Skeletal muscle satellite cell (primary cell): Measurements from ENCODE around the gene CYP2E1. TPM values are rescaled to one million over a fixed set of nuclear protein-coding genes. Genes with fewer than 3 reads are reported as not detected.
"Not testable (repeated sequence)": the region's sequence is repeated elsewhere in the genome, so short reads cannot be mapped to it uniquely, and the experiment has no call there.

ENCODE experiments used
- H3K27me3 ChIP-seq: 2 replicates; pipeline ENCODE4 v1.7.0; 2013; ENCODE audit warnings: low read length; ENCODE audit not compliant: control insufficient read depth, insufficient read depth
- H3K36me3 ChIP-seq: 2 replicates; pipeline ENCODE4 v1.7.0; 2013; ENCODE audit warnings: mild to moderate bottlenecking, control low read depth, low read length; ENCODE audit not compliant: insufficient read depth
- H3K4me1 ChIP-seq: 2 replicates; pipeline ENCODE4 v1.7.0; 2013; ENCODE audit warnings: low read length; ENCODE audit not compliant: control insufficient read depth, insufficient read depth
- H3K4me2 ChIP-seq: 2 replicates; pipeline ENCODE4 v1.7.0; 2013; ENCODE audit warnings: mild to moderate bottlenecking, low read length
- H3K4me3 ChIP-seq: 2 replicates; pipeline ENCODE4 v1.7.0; 2013; ENCODE audit warnings: low read length
- H3K9ac ChIP-seq: 2 replicates; pipeline ENCODE4 v1.7.0; 2013; ENCODE audit warnings: mild to moderate bottlenecking, low read depth, low read length, moderate library complexity
- H3K9me3 ChIP-seq: replicated peaks from 2 replicates; pipeline ENCODE4 v1.7.0; 2013; ENCODE audit warnings: mild to moderate bottlenecking, control low read depth, low read length
- total RNA-seq: library from RNA; depleted of rRNA; stranded (reverse); fragments of >200 nt; gene quantifications from 2 replicates; pipeline ENCODE4 v1.2.3, GENCODE V29; 2012; rRNA removed

The CYP2E1 gene
- not detected in 2 replicates for total RNA-seq

GRCh38 chr10:133526957-133527588 lies at the start of gene CYP2E1:
Gene CYP2E1 (plus strand): TSS chr10:133527363. CDS start chr10:133527396, 33 bp downstream.
- peak within 1 kb of the TSS; percentile 11 for H3K4me3 ChIP-seq
- no peaks in the 10 kb centered on the region for H3K4me1 ChIP-seq
- H3K9ac ChIP-seq, result no peak within 1 kb of the TSS
- no peaks in the 10 kb centered on the region for H3K9me3 ChIP-seq
- H3K27me3 ChIP-seq, result peaks cover 59% of the 10 kb centered on the region
- peak within 1 kb of the TSS; percentile 41 for H3K4me2 ChIP-seq
- H3K36me3 ChIP-seq, result no peaks in the 10 kb centered on the region

- Histone ChIP-seq H3K9me3 (peaks cover 5% of the 10 kb centered on the region), H3K4me3 (no peak overlapping the region), H3K9ac (no peak overlapping the region), H3K4me1 (no peaks in the 10 kb centered on the region), H3K27me3 (no peaks in the 10 kb centered on the region), H3K36me3 (no peaks in the 10 kb centered on the region), H3K4me2 (no peak overlapping the region)
Measured at GRCh38 chr10:133481086-133481643, 46.0 kb upstream of the CYP2E1 start.

- Histone ChIP-seq H3K27me3 (no peaks in the 10 kb centered on the region), H3K4me2 (no peak overlapping the region), H3K4me3 (no peak overlapping the region), H3K36me3 (no peaks in the 10 kb centered on the region), H3K9me3 (peaks cover 5% of the 10 kb centered on the region), H3K4me1 (no peaks in the 10 kb centered on the region), H3K9ac (no peak overlapping the region)
Measured at GRCh38 chr10:133481657-133482056, 45.5 kb upstream of the CYP2E1 start.

GRCh38 chr10:133484818-133485217 lies 42.3 kb upstream of the CYP2E1 start:
- H3K9me3 ChIP-seq, result peaks cover 5% of the 10 kb centered on the region

GRCh38 chr10:133487085-133487484 lies 40.1 kb upstream of the CYP2E1 start:
- Histone ChIP-seq H3K4me3 (no peak overlapping the region), H3K36me3 (no peaks in the 10 kb centered on the region), H3K9me3 (peaks cover 5% of the 10 kb centered on the region), H3K4me1 (no peaks in the 10 kb centered on the region), H3K4me2 (no peak overlapping the region), H3K27me3 (no peaks in the 10 kb centered on the region), H3K9ac (no peak overlapping the region)

More at GRCh38 chr10:133484818-133485217, 42.3 kb upstream of the CYP2E1 start:
- Histone ChIP-seq H3K27me3 (no peaks in the 10 kb centered on the region), H3K36me3 (no peaks in the 10 kb centered on the region), H3K4me3 (no peak overlapping the region), H3K4me1 (no peaks in the 10 kb centered on the region), H3K9ac (no peak overlapping the region), H3K4me2 (no peak overlapping the region)

- no peak overlapping the region for H3K4me3 ChIP-seq
- peaks cover 5% of the 10 kb centered on the region for H3K9me3 ChIP-seq
- no peaks in the 10 kb centered on the region for H3K36me3 ChIP-seq
- H3K4me1 ChIP-seq, result no peaks in the 10 kb centered on the region
- H3K4me2 ChIP-seq, result no peak overlapping the region
- H3K27me3 ChIP-seq, result no peaks in the 10 kb centered on the region
- no peak overlapping the region for H3K9ac ChIP-seq
Measured at GRCh38 chr10:133488354-133488753, 38.8 kb upstream of the CYP2E1 start.

- peaks cover 3% of the 10 kb centered on the region for H3K9me3 ChIP-seq
- H3K27me3 ChIP-seq, result no peaks in the 10 kb centered on the region
- H3K4me3 ChIP-seq, result no peak overlapping the region
- H3K4me2 ChIP-seq, result no peak overlapping the region
- no peaks in the 10 kb centered on the region for H3K36me3 ChIP-seq
- no peak overlapping the region for H3K9ac ChIP-seq
- H3K4me1 ChIP-seq, result no peaks in the 10 kb centered on the region
Measured at GRCh38 chr10:133489816-133490588, 37.2 kb upstream of the CYP2E1 start.

GRCh38 chr10:133493562-133493961 lies 33.6 kb upstream of the CYP2E1 start:
- H3K4me1 ChIP-seq, H3K9me3 ChIP-seq, H3K27me3 ChIP-seq, H3K9ac ChIP-seq, H3K4me3 ChIP-seq, H3K4me2 ChIP-seq, H3K36me3 ChIP-seq: not testable (repeated sequence)

GRCh38 chr10:133497363-133497762 lies 29.8 kb upstream of the CYP2E1 start:
- not testable (repeated sequence) for H3K36me3 ChIP-seq, H3K9ac ChIP-seq, H3K9me3 ChIP-seq, H3K4me3 ChIP-seq, H3K4me2 ChIP-seq, H3K4me1 ChIP-seq, H3K27me3 ChIP-seq

- not testable (repeated sequence) for H3K4me3 ChIP-seq, H3K27me3 ChIP-seq, H3K4me2 ChIP-seq, H3K36me3 ChIP-seq, H3K9me3 ChIP-seq, H3K9ac ChIP-seq, H3K4me1 ChIP-seq
Measured at GRCh38 chr10:133499176-133499575, 28.0 kb upstream of the CYP2E1 start.

GRCh38 chr10:133500897-133501296 lies 26.3 kb upstream of the CYP2E1 start:
- not testable (repeated sequence) for H3K27me3 ChIP-seq, H3K9me3 ChIP-seq, H3K4me3 ChIP-seq, H3K4me1 ChIP-seq, H3K36me3 ChIP-seq, H3K9ac ChIP-seq, H3K4me2 ChIP-seq
